A673 (cell line): ENCODE results near the gene SMIM8. TPM values are rescaled to one million over a fixed set of nuclear protein-coding genes. Genes with fewer than 3 reads are reported as not detected.

Source experiments
- BruUV-seq: library from RNA; stranded (reverse); fragments of 400-500 nt; replicated peaks from 2 replicates; lab custom pipeline; 2021; lab: Mats Ljungman, UMichigan
- CTCF ChIA-PET: fragments of 300-600 bp; sonication (Branson Sonifier 250); formaldehyde crosslinking; loops from one replicate; lab custom pipeline; 2022; ENCODE audit warnings: antibody characterized with exemption; lab: Charles Lee
- POLR2A ChIA-PET: fragments of 300-600 bp; sonication (Branson Sonifier 250); formaldehyde crosslinking; loops from one replicate; lab custom pipeline; 2022; ENCODE audit warnings: antibody characterized with exemption; ENCODE audit not compliant: low non-redundant PET; lab: Charles Lee
- DNase-seq: peaks from one replicate; pipeline ENCODE4 v3.0.0-alpha.2; 2015; ENCODE audit warnings: low spot score
- H3K27ac ChIP-seq: fragments of 200-600 bp; sonication (generic); 2 replicates; pipeline ENCODE4 v1.5.1; 2016; ENCODE audit warnings: mixed run types, low read depth, mild to moderate bottlenecking, mixed read lengths, antibody characterized with exemption, low read length; ENCODE audit not compliant: poor library complexity, severe bottlenecking
- H3K27me3 ChIP-seq: fragments of 200-600 bp; sonication (generic); replicated peaks from 2 replicates; pipeline ENCODE4 v1.6.1; 2017; ENCODE audit warnings: mixed run types, low read depth, mild to moderate bottlenecking, mixed read lengths, antibody characterized with exemption, low read length; ENCODE audit not compliant: insufficient read depth, poor library complexity
- H3K36me3 ChIP-seq: fragments of 200-600 bp; sonication (generic); 2 replicates; pipeline ENCODE4 v1.6.1; 2016; ENCODE audit warnings: mixed run types, mild to moderate bottlenecking, mixed read lengths, antibody characterized with exemption, low read length; ENCODE audit not compliant: insufficient read depth, poor library complexity, severe bottlenecking
- H3K4me1 ChIP-seq: fragments of 200-600 bp; sonication (generic); 2 replicates; pipeline ENCODE4 v1.6.1; 2017; ENCODE audit warnings: mixed run types, mild to moderate bottlenecking, mixed read lengths, antibody characterized with exemption, low read length; ENCODE audit not compliant: insufficient read depth, poor library complexity, severe bottlenecking
- H3K4me3 ChIP-seq: fragments of 200-600 bp; sonication (generic); 2 replicates; pipeline ENCODE4 v1.5.1; 2016; ENCODE audit warnings: low read depth, mixed run types, mild to moderate bottlenecking, mixed read lengths, low read length; ENCODE audit not compliant: poor library complexity, severe bottlenecking
- H3K9me3 ChIP-seq: fragments of 200-600 bp; sonication (generic); 2 replicates; pipeline ENCODE4 v1.6.1; 2016; ENCODE audit warnings: mixed run types, low read depth, mild to moderate bottlenecking, mixed read lengths, antibody characterized with exemption, low read length; ENCODE audit not compliant: poor library complexity, severe bottlenecking
- EZH2 ChIP-seq: fragments of 200-600 bp; sonication (generic); IDR thresholded peaks from 2 replicates; pipeline ENCODE4 v1.6.1; 2017; ENCODE audit warnings: borderline replicate concordance, low read depth, mild to moderate bottlenecking, mixed read lengths, antibody characterized with exemption, low read length; ENCODE audit not compliant: poor library complexity, severe bottlenecking
- intact Hi-C: fragments of 100-400 bp; cut with micrococcal nuclease; formaldehyde crosslinking; loops from one replicate; pipeline ENCODE4 v1.10.0; 2022; ENCODE audit not compliant: unreplicated experiment
- total RNA-seq: library from RNA; stranded (reverse); gene quantifications from 2 replicates; pipeline ENCODE4 v1.2.3, GENCODE V29; 2021
- TF ChIP-seq, protein P1 (sequence below): fragments of 300-800, 200-600 bp; sonication (generic); conservative IDR thresholded peaks from 2 replicates; pipeline ENCODE4 v1.5.1; 2017; ENCODE audit warnings: low read depth, mild to moderate bottlenecking, antibody characterized with exemption, low read length, moderate library complexity, mixed read lengths

Gene SMIM8
- total RNA-seq, 1 experiment from 2014 or later: 18.8 TPM

DNA sequence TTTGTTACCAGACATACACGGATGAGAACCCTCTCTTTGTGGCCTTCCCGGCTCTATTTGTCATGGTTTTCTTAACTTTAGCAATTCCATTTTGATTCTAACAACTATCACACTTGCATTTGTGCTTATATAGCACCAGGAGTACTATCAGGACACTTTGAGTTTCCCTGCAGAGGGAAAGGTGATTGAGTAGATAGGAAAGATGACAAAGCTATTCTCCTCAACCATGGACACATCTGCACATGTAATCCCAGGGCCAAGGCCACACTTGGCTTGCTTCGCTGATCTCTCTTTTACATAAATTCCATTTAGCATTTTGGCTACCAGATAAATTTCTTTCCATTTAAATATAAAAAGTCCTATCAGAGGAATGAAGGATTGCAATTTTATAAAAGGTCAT, 62.1 kb downstream of the SMIM8 start:
- no peaks in the 10 kb centered on the region for H3K9me3 ChIP-seq
- H3K36me3 ChIP-seq: no peaks in the 10 kb centered on the region
- no peaks in the 10 kb centered on the region for H3K27me3 ChIP-seq
- no TSS peak for BruUV-seq
- ChIA-PET POLR2A (interaction anchor here (0.5 kb wide), 1 partner anchor 10 kb away, joined by 10 read pairs; no protein-coding TSS in a partner anchor), CTCF (no interaction called here)
- H3K4me1 ChIP-seq: no peaks in the 10 kb centered on the region
- TF ChIP-seq, protein P1, sequence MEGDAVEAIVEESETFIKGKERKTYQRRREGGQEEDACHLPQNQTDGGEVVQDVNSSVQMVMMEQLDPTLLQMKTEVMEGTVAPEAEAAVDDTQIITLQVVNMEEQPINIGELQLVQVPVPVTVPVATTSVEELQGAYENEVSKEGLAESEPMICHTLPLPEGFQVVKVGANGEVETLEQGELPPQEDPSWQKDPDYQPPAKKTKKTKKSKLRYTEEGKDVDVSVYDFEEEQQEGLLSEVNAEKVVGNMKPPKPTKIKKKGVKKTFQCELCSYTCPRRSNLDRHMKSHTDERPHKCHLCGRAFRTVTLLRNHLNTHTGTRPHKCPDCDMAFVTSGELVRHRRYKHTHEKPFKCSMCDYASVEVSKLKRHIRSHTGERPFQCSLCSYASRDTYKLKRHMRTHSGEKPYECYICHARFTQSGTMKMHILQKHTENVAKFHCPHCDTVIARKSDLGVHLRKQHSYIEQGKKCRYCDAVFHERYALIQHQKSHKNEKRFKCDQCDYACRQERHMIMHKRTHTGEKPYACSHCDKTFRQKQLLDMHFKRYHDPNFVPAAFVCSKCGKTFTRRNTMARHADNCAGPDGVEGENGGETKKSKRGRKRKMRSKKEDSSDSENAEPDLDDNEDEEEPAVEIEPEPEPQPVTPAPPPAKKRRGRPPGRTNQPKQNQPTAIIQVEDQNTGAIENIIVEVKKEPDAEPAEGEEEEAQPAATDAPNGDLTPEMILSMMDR: no peak
- no peak for TF ChIP-seq EZH2
- intact Hi-C loops: no loop called here
- no peak overlapping the region for H3K4me3 ChIP-seq
- no peak for DNase-seq
- H3K27ac ChIP-seq: no peak overlapping the region

DNA sequence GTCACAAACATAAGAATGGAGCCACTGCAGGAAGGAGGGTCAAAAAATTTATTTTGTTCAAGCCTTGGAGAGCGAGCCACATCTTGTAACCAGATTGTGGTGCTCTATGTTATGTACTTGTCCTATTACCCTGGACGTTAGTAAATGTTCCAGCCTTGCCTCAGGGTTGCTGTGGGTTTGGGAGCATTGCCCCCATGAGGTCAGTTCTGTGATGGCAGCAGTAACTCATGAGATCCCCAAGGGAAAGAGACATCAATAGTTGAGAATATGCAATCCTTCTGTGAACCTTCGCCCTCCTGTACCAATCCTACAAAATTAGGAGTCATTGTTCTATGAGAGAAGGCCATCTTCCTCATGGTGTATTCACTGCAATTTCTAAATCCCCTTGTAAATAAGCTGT, 68.9 kb downstream of the SMIM8 start:
- no peak for TF ChIP-seq EZH2
- TF ChIP-seq, protein P1: peak; percentile 47
- no peaks in the 10 kb centered on the region for H3K36me3 ChIP-seq
- H3K9me3 ChIP-seq: no peaks in the 10 kb centered on the region
- ChIA-PET POLR2A (no interaction called here), CTCF (no interaction called here)
- intact Hi-C loops: loop anchor here (5.0 to 10.0 kb wide), 5 partner anchors 254 to 1473 kb away; no protein-coding TSS in a partner anchor
- DNase-seq: peak; percentile 44
- H3K4me3 ChIP-seq: no peak overlapping the region
- no peaks in the 10 kb centered on the region for H3K27me3 ChIP-seq
- H3K4me1 ChIP-seq: no peaks in the 10 kb centered on the region
- H3K27ac ChIP-seq: no peak overlapping the region
- BruUV-seq: no TSS peak

Other genes starting within 250 kb of the SMIM8 start
- gene CGA, start 227.5 kb upstream of the SMIM8 start, total RNA-seq: not detected in 2 replicates
- 42.6 and 45.0 TPM in 2 replicates for gene ZNF292, start 167.0 kb upstream of the SMIM8 start, total RNA-seq
- not detected in 2 replicates for gene GJB7, start 6.7 kb downstream of the SMIM8 start, total RNA-seq
- 2.1 TPM in 2 replicates for gene C6orf163, start 22.2 kb downstream of the SMIM8 start, total RNA-seq
- gene CFAP206, start 85.4 kb downstream of the SMIM8 start, total RNA-seq: 0.61 TPM in 1 of 2 replicates, not detected in the other
- 11.5 and 13.0 TPM in 2 replicates for gene SLC35A1, start 150.4 kb downstream of the SMIM8 start, total RNA-seq